ENCODE measurements around the gene FBXL16. TPM values are rescaled to one million over a fixed set of nuclear protein-coding genes. Genes with fewer than 3 reads are reported as not detected.
A peak's percentile ranks its signal among the peaks of the same experiment; 100 is the strongest.

The FBXL16 gene
- polyA plus RNA-seq, 2 of the 4 experiments (the other 2 are of a cell fraction) = 0.53 to 1.2 TPM

DNA sequence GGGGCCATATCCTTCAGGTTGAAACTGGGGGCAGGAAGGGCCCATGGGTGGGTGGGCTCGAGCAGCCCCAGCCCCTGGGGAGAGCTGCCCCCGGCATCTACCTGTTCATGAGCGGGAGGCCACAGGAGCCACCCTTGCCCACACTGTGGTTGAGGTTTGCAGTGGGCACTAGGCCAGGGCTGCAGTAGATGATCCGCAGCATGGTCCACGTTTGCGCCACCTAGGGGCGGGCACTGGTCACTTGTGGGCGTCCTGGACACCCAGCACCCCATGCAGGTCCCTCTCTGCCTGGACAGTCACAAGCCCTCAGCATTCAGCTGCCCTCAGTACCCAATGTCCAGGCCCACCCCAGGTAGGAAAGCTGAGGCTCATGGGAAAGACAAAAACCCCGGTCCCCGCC is 19.6 kb downstream of the FBXL16 start:
- POLR2A ChIA-PET = interaction anchor here (1.7 kb wide), 1 partner anchor 9 kb away, joined by 6 read pairs; no protein-coding TSS in a partner anchor
- peaks cover 37% of the 10 kb centered on the region for H3K4me1 ChIP-seq
- DNase-seq (ENCODE audit: low read depth in 1 of 2, low spot score in 1 of 2) = peak in 1 of 2 experiments; percentile 81
- ATAC-seq = peak; percentile 5 to 53; a peak in 3 of 6 replicates
- no peak overlapping the region for H3K4me3 ChIP-seq
- H3K27ac ChIP-seq = no peak overlapping the region
- no peaks in the 10 kb centered on the region for H3K9me3 ChIP-seq
- no peak for FAIRE-seq
- WGBS (ENCODE audit: missing lambda C conversion rate) = 32% methylated on average over 9 of the region's 10 CpGs
- TF ChIP-seq FOSL2 (IDR thresholded peaks at IDR 0.05) (no peak), FOSL2 (CRISPR knock-in tag; IDR thresholded peaks at IDR 0.05) (no peak), FOXS1 (CRISPR knock-in tag; IDR thresholded peaks at IDR 0.05) (no peak), RCOR1 (IDR thresholded peaks at IDR 0.05; ENCODE audit: low read depth, low read length) (no peak), HEYL (CRISPR knock-in tag; IDR thresholded peaks at IDR 0.05) (no peak), EHF (CRISPR knock-in tag; IDR thresholded peaks at IDR 0.05) (no peak), JUNB (IDR thresholded peaks at IDR 0.05) (no peak), KDM5A (IDR thresholded peaks at IDR 0.05) (no peak), NFE2L2 (conservative IDR thresholded peaks at IDR 0.05; ENCODE audit: low read length) (no peak), CBX8 (IDR thresholded peaks at IDR 0.05) (no peak), GATA3 (IDR thresholded peaks at IDR 0.05; ENCODE audit: borderline replicate concordance) (no peak)
- TF ChIP-seq, protein P1, sequence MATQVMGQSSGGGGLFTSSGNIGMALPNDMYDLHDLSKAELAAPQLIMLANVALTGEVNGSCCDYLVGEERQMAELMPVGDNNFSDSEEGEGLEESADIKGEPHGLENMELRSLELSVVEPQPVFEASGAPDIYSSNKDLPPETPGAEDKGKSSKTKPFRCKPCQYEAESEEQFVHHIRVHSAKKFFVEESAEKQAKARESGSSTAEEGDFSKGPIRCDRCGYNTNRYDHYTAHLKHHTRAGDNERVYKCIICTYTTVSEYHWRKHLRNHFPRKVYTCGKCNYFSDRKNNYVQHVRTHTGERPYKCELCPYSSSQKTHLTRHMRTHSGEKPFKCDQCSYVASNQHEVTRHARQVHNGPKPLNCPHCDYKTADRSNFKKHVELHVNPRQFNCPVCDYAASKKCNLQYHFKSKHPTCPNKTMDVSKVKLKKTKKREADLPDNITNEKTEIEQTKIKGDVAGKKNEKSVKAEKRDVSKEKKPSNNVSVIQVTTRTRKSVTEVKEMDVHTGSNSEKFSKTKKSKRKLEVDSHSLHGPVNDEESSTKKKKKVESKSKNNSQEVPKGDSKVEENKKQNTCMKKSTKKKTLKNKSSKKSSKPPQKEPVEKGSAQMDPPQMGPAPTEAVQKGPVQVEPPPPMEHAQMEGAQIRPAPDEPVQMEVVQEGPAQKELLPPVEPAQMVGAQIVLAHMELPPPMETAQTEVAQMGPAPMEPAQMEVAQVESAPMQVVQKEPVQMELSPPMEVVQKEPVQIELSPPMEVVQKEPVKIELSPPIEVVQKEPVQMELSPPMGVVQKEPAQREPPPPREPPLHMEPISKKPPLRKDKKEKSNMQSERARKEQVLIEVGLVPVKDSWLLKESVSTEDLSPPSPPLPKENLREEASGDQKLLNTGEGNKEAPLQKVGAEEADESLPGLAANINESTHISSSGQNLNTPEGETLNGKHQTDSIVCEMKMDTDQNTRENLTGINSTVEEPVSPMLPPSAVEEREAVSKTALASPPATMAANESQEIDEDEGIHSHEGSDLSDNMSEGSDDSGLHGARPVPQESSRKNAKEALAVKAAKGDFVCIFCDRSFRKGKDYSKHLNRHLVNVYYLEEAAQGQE (IDR thresholded peaks at IDR 0.05) = no peak
- TF ChIP-seq, protein P2, sequence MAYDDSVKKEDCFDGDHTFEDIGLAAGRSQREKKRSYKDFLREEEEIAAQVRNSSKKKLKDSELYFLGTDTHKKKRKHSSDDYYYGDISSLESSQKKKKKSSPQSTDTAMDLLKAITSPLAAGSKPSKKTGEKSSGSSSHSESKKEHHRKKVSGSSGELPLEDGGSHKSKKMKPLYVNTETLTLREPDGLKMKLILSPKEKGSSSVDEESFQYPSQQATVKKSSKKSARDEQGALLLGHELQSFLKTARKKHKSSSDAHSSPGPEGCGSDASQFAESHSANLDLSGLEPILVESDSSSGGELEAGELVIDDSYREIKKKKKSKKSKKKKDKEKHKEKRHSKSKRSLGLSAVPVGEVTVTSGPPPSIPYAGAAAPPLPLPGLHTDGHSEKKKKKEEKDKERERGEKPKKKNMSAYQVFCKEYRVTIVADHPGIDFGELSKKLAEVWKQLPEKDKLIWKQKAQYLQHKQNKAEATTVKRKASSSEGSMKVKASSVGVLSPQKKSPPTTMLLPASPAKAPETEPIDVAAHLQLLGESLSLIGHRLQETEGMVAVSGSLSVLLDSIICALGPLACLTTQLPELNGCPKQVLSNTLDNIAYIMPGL (CRISPR knock-in tag; IDR thresholded peaks at IDR 0.05; ENCODE audit: borderline replicate concordance) = no peak
- TF ChIP-seq, protein P3, sequence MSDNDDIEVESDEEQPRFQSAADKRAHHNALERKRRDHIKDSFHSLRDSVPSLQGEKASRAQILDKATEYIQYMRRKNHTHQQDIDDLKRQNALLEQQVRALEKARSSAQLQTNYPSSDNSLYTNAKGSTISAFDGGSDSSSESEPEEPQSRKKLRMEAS (IDR thresholded peaks at IDR 0.05) = peak; percentile 48; the same call in 1 of the 2 replicates
- TF ChIP-seq, protein P4, sequence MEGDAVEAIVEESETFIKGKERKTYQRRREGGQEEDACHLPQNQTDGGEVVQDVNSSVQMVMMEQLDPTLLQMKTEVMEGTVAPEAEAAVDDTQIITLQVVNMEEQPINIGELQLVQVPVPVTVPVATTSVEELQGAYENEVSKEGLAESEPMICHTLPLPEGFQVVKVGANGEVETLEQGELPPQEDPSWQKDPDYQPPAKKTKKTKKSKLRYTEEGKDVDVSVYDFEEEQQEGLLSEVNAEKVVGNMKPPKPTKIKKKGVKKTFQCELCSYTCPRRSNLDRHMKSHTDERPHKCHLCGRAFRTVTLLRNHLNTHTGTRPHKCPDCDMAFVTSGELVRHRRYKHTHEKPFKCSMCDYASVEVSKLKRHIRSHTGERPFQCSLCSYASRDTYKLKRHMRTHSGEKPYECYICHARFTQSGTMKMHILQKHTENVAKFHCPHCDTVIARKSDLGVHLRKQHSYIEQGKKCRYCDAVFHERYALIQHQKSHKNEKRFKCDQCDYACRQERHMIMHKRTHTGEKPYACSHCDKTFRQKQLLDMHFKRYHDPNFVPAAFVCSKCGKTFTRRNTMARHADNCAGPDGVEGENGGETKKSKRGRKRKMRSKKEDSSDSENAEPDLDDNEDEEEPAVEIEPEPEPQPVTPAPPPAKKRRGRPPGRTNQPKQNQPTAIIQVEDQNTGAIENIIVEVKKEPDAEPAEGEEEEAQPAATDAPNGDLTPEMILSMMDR (IDR thresholded peaks at IDR 0.05) = peak; percentile 60; the same call in 2 of the 3 replicates
- H3K4me2 ChIP-seq = no peak overlapping the region
- CTCF ChIA-PET = interaction anchor here (0.7 to 4.8 kb wide), 17 partner anchors 9 to 99 kb away, joined by 3 to 32 read pairs (median 6); partner anchors contain the start of genes METRN, RHBDL1 and RHOT2

DNA sequence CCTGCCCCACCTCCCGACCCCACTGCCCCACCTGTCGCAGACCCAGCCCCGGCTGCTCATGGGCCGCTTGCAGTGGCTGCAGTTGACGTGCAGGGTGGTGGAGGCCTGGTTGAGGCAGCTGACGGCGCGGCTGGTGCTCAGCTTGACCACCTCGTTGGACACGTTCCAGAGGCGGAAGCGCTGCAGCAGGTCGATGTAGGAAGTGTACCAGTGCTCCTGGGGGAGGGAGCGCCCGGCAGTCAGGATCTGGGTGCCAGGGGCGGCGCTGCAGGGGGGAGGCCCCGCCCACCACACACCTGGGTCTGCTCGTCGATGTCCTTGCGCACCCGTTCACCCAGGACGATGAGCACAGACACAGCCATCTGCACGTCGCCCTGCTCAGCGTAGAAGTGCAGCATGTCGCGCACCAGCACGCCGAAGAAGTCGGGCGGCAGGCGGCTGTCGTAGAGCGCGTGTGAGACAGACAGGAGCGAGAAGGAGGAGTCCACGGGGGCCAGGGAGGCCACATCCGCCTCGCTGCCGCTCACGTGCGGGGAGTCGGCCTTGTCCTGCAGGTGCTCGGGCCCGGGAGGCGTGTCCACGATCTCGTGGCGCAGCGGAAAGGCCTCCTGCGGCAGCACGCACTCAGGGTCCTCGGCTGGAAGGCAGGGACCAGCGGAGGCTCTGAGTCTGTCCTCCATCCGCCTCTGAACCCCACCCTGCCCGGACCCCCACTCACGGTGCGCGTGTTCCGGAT is 20.5 kb downstream of the FBXL16 start:
- Histone ChIP-seq H3K4me3 (peak overlapping the region; percentile 76), H3K27ac (peak overlapping the region; percentile 91 to 93), H3K4me1 (peaks cover 37% of the 10 kb centered on the region), H3K4me2 (peak overlapping the region; percentile 93), H3K9me3 (no peaks in the 10 kb centered on the region)
- ChIA-PET CTCF (interaction anchor here (0.8 to 4.8 kb wide), 3 partner anchors 18 to 27 kb away, joined by 3 to 32 read pairs (median 11); partner anchors contain the start of gene RHOT2), POLR2A (interaction anchor here (1.7 kb wide), 1 partner anchor 10 kb away, joined by 6 read pairs; no protein-coding TSS in a partner anchor)
- no peak for TF ChIP-seq SMC3 (IDR thresholded peaks at IDR 0.05)
- no peak for TF ChIP-seq FOSL2 (IDR thresholded peaks at IDR 0.05)
- TF ChIP-seq FOSL2 (CRISPR knock-in tag; IDR thresholded peaks at IDR 0.05) = no peak
- TF ChIP-seq, protein P3 (IDR thresholded peaks at IDR 0.05) = no peak
- TF ChIP-seq PHF8 (IDR thresholded peaks at IDR 0.05; ENCODE audit: borderline replicate concordance, low read depth) = no peak
- no peak for TF ChIP-seq NFE2L2 (conservative IDR thresholded peaks at IDR 0.05; ENCODE audit: low read length)
- no peak for TF ChIP-seq SREBF2 (IDR thresholded peaks at IDR 0.05)
- no peak for TF ChIP-seq ZC3H11A (IDR thresholded peaks at IDR 0.05)
- TF ChIP-seq HOXB13 (CRISPR knock-in tag; IDR thresholded peaks at IDR 0.05; ENCODE audit: low read depth) = no peak
- TF ChIP-seq MAFK (IDR thresholded peaks at IDR 0.05; ENCODE audit: partially characterized antibody) = no peak
- no peak for TF ChIP-seq CBX2 (IDR thresholded peaks at IDR 0.05; ENCODE audit: borderline replicate concordance, low read depth)
- TF ChIP-seq MYC (IDR thresholded peaks at IDR 0.05; ENCODE audit: borderline replicate concordance, low read length) = no peak
- TF ChIP-seq ZSCAN20 (CRISPR knock-in tag; IDR thresholded peaks at IDR 0.05) = no peak
- TF ChIP-seq TP53 (CRISPR knock-in tag; IDR thresholded peaks at IDR 0.05) = no peak
- TF ChIP-seq HDAC2 (IDR thresholded peaks at IDR 0.05) = no peak
- no peak for TF ChIP-seq MAZ (IDR thresholded peaks at IDR 0.05; ENCODE audit: borderline replicate concordance, low read depth, low read length)
- FAIRE-seq (no peak), ATAC-seq (no peak), DNase-seq (ENCODE audit: low read depth in 1 of 2, low spot score in 1 of 2) (no peak)
- 94% methylated on average over 49 of the region's 61 CpGs for whole genome bisulfite sequencing (ENCODE audit: missing lambda C conversion rate)

Data from A549 (cell line).